Esophagus muscularis mucosa (tissue), 4 donors: Measurements from ENCODE around the gene SECISBP2. TPM values are rescaled to one million over a fixed set of nuclear protein-coding genes. Genes with fewer than 3 reads are reported as not detected.

Experiments used
- DNase-seq: peaks from one replicate; pipeline ENCODE4 v3.0.0-alpha.2; 2017; ENCODE audit errors: extremely low spot score
- H3K27ac ChIP-seq, 4 donors: fragments of 200-600 bp; sonication (generic); replicated peaks in 1 of 4; 1 replicate in 3 of 4; 2 replicates in 1 of 4; pipeline ENCODE4 v1.5.1; 2016 to 2019; ENCODE audit warnings: mild to moderate bottlenecking in 1 of 4
- H3K27me3 ChIP-seq, 4 donors: fragments of 200-600 bp; sonication (generic); one replicate each; pipeline versions ENCODE4 v1.5.1 to v1.6.0; 2016 to 2019
- H3K36me3 ChIP-seq, 4 donors: fragments of 200-600 bp; sonication (generic); one replicate each; pipeline ENCODE4 v1.5.1; 2016 to 2019
- H3K4me1 ChIP-seq, 4 donors: fragments of 200-600 bp; sonication (generic); one replicate each; pipeline ENCODE4 v1.5.1; 2016 to 2019
- H3K4me3 ChIP-seq, 4 donors: fragments of 200-600 bp; sonication (generic); 1 replicate in 2 of 4; 2 replicates in 2 of 4; pipeline ENCODE4 v1.5.1; 2016 to 2019; ENCODE audit warnings: mild to moderate bottlenecking in 4 of 4, moderate library complexity in 1 of 4
- H3K9me3 ChIP-seq, 4 donors: fragments of 200-600 bp; sonication (generic); 1 replicate in 3 of 4; 2 replicates in 1 of 4; pipeline ENCODE4 v1.5.1; 2016 to 2019
- CTCF ChIP-seq, 3 experiments: fragments of 200-600 bp in 2 of 3; fragments of 450-650 bp in 1 of 3; sonication (generic) in 2 of 3; IDR thresholded peaks; one replicate each; pipeline ENCODE4 v1.5.1; 2017 to 2019; ENCODE audit warnings: antibody characterized with exemption in 3 of 3, mild to moderate bottlenecking in 2 of 3, moderate library complexity in 1 of 3
- EP300 ChIP-seq: sonication (generic); formaldehyde crosslinking; IDR thresholded peaks from one replicate; pipeline ENCODE4 v1.6.1; 2017; ENCODE audit warnings: antibody characterized with exemption
- POLR2A ChIP-seq: fragments of 450-650 bp; IDR thresholded peaks from one replicate; pipeline ENCODE4 v1.6.1; 2017; ENCODE audit warnings: antibody characterized with exemption, moderate library complexity, mild to moderate bottlenecking, low read depth
- POLR2AphosphoS5 ChIP-seq, 2 donors: sonication (generic); formaldehyde crosslinking; IDR thresholded peaks; one replicate each; pipeline ENCODE4 v1.6.1; 2017; ENCODE audit warnings: antibody characterized with exemption in 2 of 2
- WGBS: methylation state at CpG from one replicate; pipeline ENCODE4 v1.1.5; 2018; 5-methylcytosine and 5-hydroxymethylcytosine counted together
- intact Hi-C: fragments of 100-400 bp; cut with DNase I; formaldehyde crosslinking; loops from one replicate; pipeline ENCODE4 v1.15.1; 2023
- total RNA-seq, 4 donors: library from RNA; depleted of rRNA; stranded (reverse); fragments of >200 nt; gene quantifications; one replicate each; pipeline versions ENCODE4 v1.1.0 to v1.2.1, GENCODE V29; 2016

Gene SECISBP2
- total RNA-seq, 4 donors from 2014 or later, result 24.0 to 32.8 (median 29.0) TPM

- no peak for DNase-seq
- WGBS, result 84% methylated on average over 1 of the region's 1 CpG
- Histone ChIP-seq H3K27ac (no peak overlapping the region), H3K4me3 (no peak overlapping the region), H3K36me3 (no peaks in the 10 kb centered on the region), H3K27me3 (no peaks in the 10 kb centered on the region), H3K9me3 (no peaks in the 10 kb centered on the region), H3K4me1 (peaks cover 27 to 37% (median 36%) of the 10 kb centered on the region in 4 donors)
- no peak for TF ChIP-seq POLR2A
- TF ChIP-seq CTCF (IDR thresholded peaks at IDR 0.05), result no peak
- TF ChIP-seq EP300, result no peak
- TF ChIP-seq POLR2AphosphoS5 (IDR thresholded peaks at IDR 0.05), result no peak
- intact Hi-C loops, result no loop called here
These were observed 4.5 kb upstream of the SECISBP2 start for GRCh38 chr9:89313842-89314241.

- Histone ChIP-seq H3K9me3 (no peaks in the 10 kb centered on the region), H3K4me1 (peaks cover 26 to 40% (median 35%) of the 10 kb centered on the region in 4 donors), H3K27ac (no peak overlapping the region), H3K4me3 (no peak overlapping the region), H3K27me3 (no peaks in the 10 kb centered on the region), H3K36me3 (no peaks in the 10 kb centered on the region)
- TF ChIP-seq EP300, result no peak
- TF ChIP-seq CTCF (IDR thresholded peaks at IDR 0.05), result no peak
- no peak for TF ChIP-seq POLR2AphosphoS5 (IDR thresholded peaks at IDR 0.05)
- no peak for TF ChIP-seq POLR2A
- 88% methylated on average over 1 of the region's 1 CpG for WGBS
- intact Hi-C loops, result no loop called here
- no peak for DNase-seq
These were observed 3.3 kb upstream of the SECISBP2 start for GRCh38 chr9:89314955-89315354.

GRCh38 chr9:89315482-89315881, 2.8 kb upstream of the SECISBP2 start:
- Histone ChIP-seq H3K4me1 (peaks cover 31 to 44% (median 38%) of the 10 kb centered on the region in 4 donors), H3K27ac (no peak overlapping the region), H3K36me3 (no peaks in the 10 kb centered on the region), H3K9me3 (no peaks in the 10 kb centered on the region), H3K4me3 (no peak overlapping the region), H3K27me3 (no peaks in the 10 kb centered on the region)
- no peak for DNase-seq
- no peak for TF ChIP-seq POLR2A
- TF ChIP-seq POLR2AphosphoS5 (IDR thresholded peaks at IDR 0.05), result no peak
- TF ChIP-seq CTCF (IDR thresholded peaks at IDR 0.05), result no peak
- no peak for TF ChIP-seq EP300
- intact Hi-C loops, result no loop called here

GRCh38 chr9:89317282-89317681, 1.0 kb upstream of the SECISBP2 start:
- no peak for TF ChIP-seq EP300
- no peak for TF ChIP-seq CTCF (IDR thresholded peaks at IDR 0.05)
- TF ChIP-seq POLR2AphosphoS5 (IDR thresholded peaks at IDR 0.05), result no peak
- no peak for TF ChIP-seq POLR2A
- intact Hi-C loops, result no loop called here

More at GRCh38 chr9:89317282-89317681, 1.0 kb upstream of the SECISBP2 start:
- H3K4me1 ChIP-seq, result peaks cover 26 to 49% (median 40%) of the 10 kb centered on the region in 4 donors
- DNase-seq, result no peak
- peak overlapping the region in 1 of 4 donors; percentile 90 for H3K4me3 ChIP-seq
- H3K27ac ChIP-seq, result peak overlapping the region in 3 of 4 donors; percentile 97 to 100 (median 99)
- no peaks in the 10 kb centered on the region for H3K27me3 ChIP-seq
- H3K36me3 ChIP-seq, result peaks cover 0 to 4% (median 0%) of the 10 kb centered on the region in 4 donors
- 80% methylated on average over 4 of the region's 4 CpGs for WGBS
- no peaks in the 10 kb centered on the region for H3K9me3 ChIP-seq
